ENCODE data around the gene LAMA3. TPM values are rescaled to one million over a fixed set of nuclear protein-coding genes. Genes with fewer than 3 reads are reported as not detected.

The LAMA3 gene
- total and polyA plus RNA-seq, 2 of the 13 experiments (the other 11 are each of a cell fraction or from before 2014, with no cell fraction given): 0.45 to 2.2 TPM

- no peak for FAIRE-seq
- no peak for DNase-seq (ENCODE audit: low spot score)
- POLR2A ChIA-PET: no interaction called here
- peaks cover 0 to 7% of the 10 kb centered on the region in 2 experiments; a peak in 2 of 5 replicates for H3K27me3 ChIP-seq (ENCODE audit: control insufficient read depth in 1 of 2, insufficient read depth in 2 of 2, low read length in 2 of 2)
- H3K4me3 ChIP-seq (replicated peaks in 1 of 3; ENCODE audit: insufficient read depth in 1 of 3, low read depth in 2 of 3, low read length in 3 of 3): no peak overlapping the region
- intact Hi-C loops (cut with micrococcal nuclease; ENCODE audit: unreplicated experiment) (loop anchor here (2.0 kb wide), 1 partner anchor 16 kb away; no protein-coding TSS in a partner anchor), in situ Hi-C loops (cut with HindIII; ENCODE audit: extremely low pct_ligation_motif_present, low pct_unique_long_range_greater_than_20kb) (no loop called here)
- H3K9ac ChIP-seq (ENCODE audit: insufficient read depth, low read depth, low read length): no peak overlapping the region
- ATAC-seq: no peak
- peaks cover 20% of the 10 kb centered on the region for H3K4me1 ChIP-seq (ENCODE audit: insufficient read depth, low read length)
- CTCF ChIA-PET (ENCODE audit: low intra/inter-chr PET ratio, low total read pairs): no interaction called here
- H3K9me3 ChIP-seq (ENCODE audit: low read length): no peaks in the 10 kb centered on the region
- no peak overlapping the region for H3K4me2 ChIP-seq (ENCODE audit: low read depth, low read length)
- WGBS (ENCODE audit: low lambda C conversion rate): 12% methylated on average over 3 of the region's 3 CpGs
- BruUV-seq (replicated peaks): no TSS peak
- no peaks in the 10 kb centered on the region for H3K79me2 ChIP-seq (ENCODE audit: insufficient read depth, low read length)
- no peaks in the 10 kb centered on the region for H4K20me1 ChIP-seq (ENCODE audit: insufficient read depth, low read length)
- TF ChIP-seq HNRNPH1 (optimal IDR thresholded peaks at IDR 0.05; ENCODE audit: low read depth, low read length) (no peak), HNF1B (CRISPR knock-in tag; IDR thresholded peaks at IDR 0.05) (no peak), ZNF468 (CRISPR knock-in tag; IDR thresholded peaks at IDR 0.05) (no peak), PLSCR1 (CRISPR knock-in tag; IDR thresholded peaks at IDR 0.05; ENCODE audit: borderline replicate concordance) (no peak), ZNF7 (CRISPR knock-in tag; IDR thresholded peaks at IDR 0.05) (no peak), ZBTB38 (CRISPR knock-in tag; IDR thresholded peaks at IDR 0.05) (no peak), ZNF781 (CRISPR knock-in tag; IDR thresholded peaks at IDR 0.05; ENCODE audit: borderline replicate concordance, not compliant biosample characterization) (no peak), REXO4 (CRISPR knock-in tag; IDR thresholded peaks at IDR 0.05; ENCODE audit: borderline replicate concordance) (no peak), KLF16 (CRISPR knock-in tag; IDR thresholded peaks at IDR 0.05) (no peak), ZNF296 (CRISPR knock-in tag; conservative IDR thresholded peaks at IDR 0.05) (no peak), CAMTA2 (CRISPR knock-in tag; IDR thresholded peaks at IDR 0.05; ENCODE audit: borderline replicate concordance) (no peak), ZNF225 (CRISPR knock-in tag; IDR thresholded peaks at IDR 0.05) (no peak)
- no peaks in the 10 kb centered on the region for H3K36me3 ChIP-seq (replicated peaks in 1 of 2; ENCODE audit: control insufficient read depth in 1 of 2, insufficient read depth in 2 of 2, low read length in 2 of 2)
- H3K27ac ChIP-seq (ENCODE audit: extremely low read length, insufficient read depth, low read length): no peak overlapping the region
- no peak overlapping the region for H2AFZ ChIP-seq (ENCODE audit: low read length)
Observed at GRCh38 chr18:23983112-23983511, 293.9 kb downstream of the LAMA3 start.
